Esophagus squamous epithelium (tissue), 4 donors: ENCODE results near the gene MOK.

ENCODE experiments used
- CTCF ChIP-seq, 6 experiments: fragments of 450-650 bp in 4 of 6; fragments of 200-600 bp in 2 of 6; sonication (generic) in 2 of 6; IDR thresholded peaks; one replicate each; pipeline ENCODE4 v1.5.1; 2016 to 2019; ENCODE audit warnings: antibody characterized with exemption in 6 of 6, mild to moderate bottlenecking in 4 of 6, moderate library complexity in 4 of 6
- POLR2A ChIP-seq, 4 donors: fragments of 450-650 bp; IDR thresholded peaks; one replicate each; pipeline ENCODE4 v1.6.1; 2017; ENCODE audit warnings: antibody characterized with exemption in 4 of 4, mild to moderate bottlenecking in 4 of 4, moderate library complexity in 3 of 4

- TF ChIP-seq CTCF (IDR thresholded peaks at IDR 0.05) (no peak), POLR2A (IDR thresholded peaks at IDR 0.05) (no peak)
Measured at GRCh38 chr14:102279282-102279681, 25.7 kb downstream of the MOK start.
